Liver (tissue), 3 donors: Measurements from ENCODE around the gene TACC3.

Experiments used
- ATF3 ChIP-seq: IDR thresholded peaks from 2 replicates; pipeline ENCODE4 v1.6.1; 2016; ENCODE audit warnings: antibody characterized with exemption
- CTCF ChIP-seq: fragments of 150-350 bp; IDR thresholded peaks from 2 replicates; pipeline ENCODE4 v1.5.1; 2017; ENCODE audit warnings: improper control_type of control experiment, low read depth, low read length; ENCODE audit not compliant: missing input control
- JUND ChIP-seq, 2 donors: IDR thresholded peaks; 2 replicates each; pipeline ENCODE4 v1.6.1; 2016; ENCODE audit warnings: antibody characterized with exemption in 2 of 2
- MAX ChIP-seq: IDR thresholded peaks from 2 replicates; pipeline ENCODE4 v1.6.1; 2016; ENCODE audit warnings: antibody characterized with exemption
- RXRA ChIP-seq, 2 donors: IDR thresholded peaks; 2 replicates each; pipeline ENCODE4 v1.6.1; 2017 to 2018; ENCODE audit warnings: antibody characterized with exemption in 2 of 2, mild to moderate bottlenecking in 1 of 2
- TAF1 ChIP-seq: conservative IDR thresholded peaks from 2 replicates; pipeline ENCODE4 v1.6.1; 2016; ENCODE audit warnings: antibody characterized with exemption, mild to moderate bottlenecking
- YY1 ChIP-seq: IDR thresholded peaks from 2 replicates; pipeline ENCODE4 v1.6.1; 2016; ENCODE audit warnings: antibody characterized with exemption, mild to moderate bottlenecking
- ZBTB33 ChIP-seq: IDR thresholded peaks from 2 replicates; pipeline ENCODE4 v1.6.1; 2016; ENCODE audit warnings: antibody characterized with exemption
- donor health status: healthy.
- donor health status: healthy.

- no peak for TF ChIP-seq CTCF
- no peak for TF ChIP-seq JUND (IDR thresholded peaks at IDR 0.05)
- no peak for TF ChIP-seq TAF1
- TF ChIP-seq YY1: no peak
- TF ChIP-seq ATF3: no peak
- no peak for TF ChIP-seq ZBTB33
- no peak for TF ChIP-seq MAX
- TF ChIP-seq RXRA (IDR thresholded peaks at IDR 0.05): no peak
Observed at GRCh38 chr4:1783970-1784369, 62.6 kb downstream of the TACC3 start.
